GM03348 (cell line): ENCODE measurements around the gene HMGB3.
A peak's percentile ranks its signal among the peaks of the same experiment; 100 is the strongest.
"Not testable (repeated sequence)": the region's sequence is repeated elsewhere in the genome, so short reads cannot be mapped to it uniquely, and the experiment has no call there.

Source experiments
- DNase-seq: peaks from one replicate; pipeline ENCODE4 v3.0.0; 2012; ENCODE audit warnings: low spot score

Gene HMGB3

GRCh38 chrX:150977411-150978162, 5.5 kb upstream of the HMGB3 start:
- DNase-seq: no peak

- no peak for DNase-seq
Measured at GRCh38 chrX:150980186-150980585, 2.9 kb upstream of the HMGB3 start.

- DNase-seq: no peak
Measured at GRCh38 chrX:150980711-150981110, 2.4 kb upstream of the HMGB3 start.

- no peak for DNase-seq
Measured at GRCh38 chrX:150982235-150982787, 824 bp upstream of the HMGB3 start.

GRCh38 chrX:150983521-150984168, 510 bp downstream of the HMGB3 start:
- peak; percentile 46 for DNase-seq

- peak; percentile 29 for DNase-seq
Measured at GRCh38 chrX:150984169-150984824, 1.2 kb downstream of the HMGB3 start.

- DNase-seq: not testable (repeated sequence)
Measured at GRCh38 chrX:150987687-150988086, 4.6 kb downstream of the HMGB3 start.

- no peak for DNase-seq
Measured at GRCh38 chrX:150989420-150989819, 6.3 kb downstream of the HMGB3 start.

GRCh38 chrX:150990910-150991309, 7.8 kb downstream of the HMGB3 start:
- DNase-seq: no peak

GRCh38 chrX:151000861-151001331, 17.8 kb downstream of the HMGB3 start:
- no peak for DNase-seq

GRCh38 chrX:151004085-151004484, 20.9 kb downstream of the HMGB3 start:
- DNase-seq: no peak

- DNase-seq: no peak
Measured at GRCh38 chrX:151006410-151007109, 23.4 kb downstream of the HMGB3 start.

GRCh38 chrX:151009582-151009981, 26.4 kb downstream of the HMGB3 start:
- no peak for DNase-seq

GRCh38 chrX:151013164-151013743, 30.1 kb downstream of the HMGB3 start:
- DNase-seq: no peak

GRCh38 chrX:151015684-151016083, 32.5 kb downstream of the HMGB3 start:
- no peak for DNase-seq

- peak; percentile 4 for DNase-seq
Measured at GRCh38 chrX:151019856-151020255, 36.7 kb downstream of the HMGB3 start.

GRCh38 chrX:151030845-151031244, 47.7 kb downstream of the HMGB3 start:
- DNase-seq: no peak

GRCh38 chrX:151031391-151031975, 48.3 kb downstream of the HMGB3 start:
- no peak for DNase-seq

- no peak for DNase-seq
Measured at GRCh38 chrX:151039351-151039750, 56.2 kb downstream of the HMGB3 start.
